ENCODE measurements around the gene PDE7B. TPM values are rescaled to one million over a fixed set of nuclear protein-coding genes. Genes with fewer than 3 reads are reported as not detected.

PDE7B gene
- total and polyA plus RNA-seq, 9 of the 15 experiments (the other 6 are each of a cell fraction or from before 2014, with no cell fraction given), result 0.01 TPM; not detected in 8

DNA sequence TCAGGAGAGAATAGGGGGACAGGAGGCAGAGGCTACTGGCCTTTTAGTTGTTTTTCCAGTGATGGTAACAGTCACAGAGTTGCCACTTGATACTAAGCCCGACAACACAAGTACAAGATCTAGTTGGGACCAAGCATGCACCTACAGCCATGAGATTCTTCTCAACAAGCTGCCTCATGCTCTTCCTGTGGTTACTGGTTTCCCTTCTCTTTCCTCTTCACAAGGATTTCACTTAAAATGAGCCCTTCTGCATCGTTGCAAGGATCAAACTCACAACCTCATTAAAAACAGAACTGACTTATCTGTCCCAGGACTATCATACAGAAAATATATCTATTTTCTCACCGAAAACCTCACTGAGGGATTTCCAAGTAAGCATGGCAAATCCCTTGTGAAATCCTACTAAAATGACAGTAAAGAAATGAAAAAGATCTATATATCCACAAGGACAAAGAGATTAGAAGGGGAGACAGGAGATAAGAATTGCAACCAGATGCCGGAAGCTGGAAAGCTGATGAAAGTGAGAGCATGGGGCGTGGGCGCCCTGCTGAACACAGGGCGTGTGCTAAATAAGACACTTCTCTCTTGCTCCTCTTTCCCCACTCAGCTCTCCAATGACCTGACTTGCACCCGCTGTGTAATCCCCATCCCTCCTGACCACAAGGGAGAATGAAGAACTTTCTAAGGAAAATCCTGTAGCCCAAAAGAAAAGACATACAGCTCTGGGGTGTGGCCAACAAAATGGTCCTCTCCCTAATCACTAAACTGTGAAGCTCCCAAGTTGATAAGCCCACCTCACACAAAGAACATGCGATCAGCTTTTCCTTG is 385.2 kb downstream of the PDE7B start (continued):
- no peak for TF ChIP-seq U2AF2 (optimal IDR thresholded peaks at IDR 0.05; ENCODE audit: low read depth, low read length)
- TF ChIP-seq, protein P1, sequence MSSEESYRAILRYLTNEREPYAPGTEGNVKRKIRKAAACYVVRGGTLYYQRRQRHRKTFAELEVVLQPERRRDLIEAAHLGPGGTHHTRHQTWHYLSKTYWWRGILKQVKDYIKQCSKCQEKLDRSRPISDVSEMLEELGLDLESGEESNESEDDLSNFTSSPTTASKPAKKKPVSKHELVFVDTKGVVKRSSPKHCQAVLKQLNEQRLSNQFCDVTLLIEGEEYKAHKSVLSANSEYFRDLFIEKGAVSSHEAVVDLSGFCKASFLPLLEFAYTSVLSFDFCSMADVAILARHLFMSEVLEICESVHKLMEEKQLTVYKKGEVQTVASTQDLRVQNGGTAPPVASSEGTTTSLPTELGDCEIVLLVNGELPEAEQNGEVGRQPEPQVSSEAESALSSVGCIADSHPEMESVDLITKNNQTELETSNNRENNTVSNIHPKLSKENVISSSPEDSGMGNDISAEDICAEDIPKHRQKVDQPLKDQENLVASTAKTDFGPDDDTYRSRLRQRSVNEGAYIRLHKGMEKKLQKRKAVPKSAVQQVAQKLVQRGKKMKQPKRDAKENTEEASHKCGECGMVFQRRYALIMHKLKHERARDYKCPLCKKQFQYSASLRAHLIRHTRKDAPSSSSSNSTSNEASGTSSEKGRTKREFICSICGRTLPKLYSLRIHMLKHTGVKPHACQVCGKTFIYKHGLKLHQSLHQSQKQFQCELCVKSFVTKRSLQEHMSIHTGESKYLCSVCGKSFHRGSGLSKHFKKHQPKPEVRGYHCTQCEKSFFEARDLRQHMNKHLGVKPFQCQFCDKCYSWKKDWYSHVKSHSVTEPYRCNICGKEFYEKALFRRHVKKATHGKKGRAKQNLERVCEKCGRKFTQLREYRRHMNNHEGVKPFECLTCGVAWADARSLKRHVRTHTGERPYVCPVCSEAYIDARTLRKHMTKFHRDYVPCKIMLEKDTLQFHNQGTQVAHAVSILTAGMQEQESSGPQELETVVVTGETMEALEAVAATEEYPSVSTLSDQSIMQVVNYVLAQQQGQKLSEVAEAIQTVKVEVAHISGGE (CRISPR knock-in tag; IDR thresholded peaks at IDR 0.05), result no peak
- TF ChIP-seq, protein P2, sequence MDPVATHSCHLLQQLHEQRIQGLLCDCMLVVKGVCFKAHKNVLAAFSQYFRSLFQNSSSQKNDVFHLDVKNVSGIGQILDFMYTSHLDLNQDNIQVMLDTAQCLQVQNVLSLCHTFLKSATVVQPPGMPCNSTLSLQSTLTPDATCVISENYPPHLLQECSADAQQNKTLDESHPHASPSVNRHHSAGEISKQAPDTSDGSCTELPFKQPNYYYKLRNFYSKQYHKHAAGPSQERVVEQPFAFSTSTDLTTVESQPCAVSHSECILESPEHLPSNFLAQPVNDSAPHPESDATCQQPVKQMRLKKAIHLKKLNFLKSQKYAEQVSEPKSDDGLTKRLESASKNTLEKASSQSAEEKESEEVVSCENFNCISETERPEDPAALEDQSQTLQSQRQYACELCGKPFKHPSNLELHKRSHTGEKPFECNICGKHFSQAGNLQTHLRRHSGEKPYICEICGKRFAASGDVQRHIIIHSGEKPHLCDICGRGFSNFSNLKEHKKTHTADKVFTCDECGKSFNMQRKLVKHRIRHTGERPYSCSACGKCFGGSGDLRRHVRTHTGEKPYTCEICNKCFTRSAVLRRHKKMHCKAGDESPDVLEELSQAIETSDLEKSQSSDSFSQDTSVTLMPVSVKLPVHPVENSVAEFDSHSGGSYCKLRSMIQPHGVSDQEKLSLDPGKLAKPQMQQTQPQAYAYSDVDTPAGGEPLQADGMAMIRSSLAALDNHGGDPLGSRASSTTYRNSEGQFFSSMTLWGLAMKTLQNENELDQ (CRISPR knock-in tag; IDR thresholded peaks at IDR 0.05; ENCODE audit: borderline replicate concordance), result no peak
- no peak for TF ChIP-seq NR2C2 (CRISPR knock-in tag; IDR thresholded peaks at IDR 0.05)
- TF ChIP-seq NR2C2 (tag; IDR thresholded peaks at IDR 0.05), result no peak; the same call in 1 of the 2 replicates
- TF ChIP-seq, protein P3, sequence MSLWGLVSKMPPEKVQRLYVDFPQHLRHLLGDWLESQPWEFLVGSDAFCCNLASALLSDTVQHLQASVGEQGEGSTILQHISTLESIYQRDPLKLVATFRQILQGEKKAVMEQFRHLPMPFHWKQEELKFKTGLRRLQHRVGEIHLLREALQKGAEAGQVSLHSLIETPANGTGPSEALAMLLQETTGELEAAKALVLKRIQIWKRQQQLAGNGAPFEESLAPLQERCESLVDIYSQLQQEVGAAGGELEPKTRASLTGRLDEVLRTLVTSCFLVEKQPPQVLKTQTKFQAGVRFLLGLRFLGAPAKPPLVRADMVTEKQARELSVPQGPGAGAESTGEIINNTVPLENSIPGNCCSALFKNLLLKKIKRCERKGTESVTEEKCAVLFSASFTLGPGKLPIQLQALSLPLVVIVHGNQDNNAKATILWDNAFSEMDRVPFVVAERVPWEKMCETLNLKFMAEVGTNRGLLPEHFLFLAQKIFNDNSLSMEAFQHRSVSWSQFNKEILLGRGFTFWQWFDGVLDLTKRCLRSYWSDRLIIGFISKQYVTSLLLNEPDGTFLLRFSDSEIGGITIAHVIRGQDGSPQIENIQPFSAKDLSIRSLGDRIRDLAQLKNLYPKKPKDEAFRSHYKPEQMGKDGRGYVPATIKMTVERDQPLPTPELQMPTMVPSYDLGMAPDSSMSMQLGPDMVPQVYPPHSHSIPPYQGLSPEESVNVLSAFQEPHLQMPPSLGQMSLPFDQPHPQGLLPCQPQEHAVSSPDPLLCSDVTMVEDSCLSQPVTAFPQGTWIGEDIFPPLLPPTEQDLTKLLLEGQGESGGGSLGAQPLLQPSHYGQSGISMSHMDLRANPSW (CRISPR knock-in tag; IDR thresholded peaks at IDR 0.05), result no peak
- no peak; the same call in 1 of the 2 replicates for TF ChIP-seq MEF2D (tag; conservative IDR thresholded peaks at IDR 0.05; ENCODE audit: low read depth)
- no peak for TF ChIP-seq E2F3 (CRISPR knock-in tag; IDR thresholded peaks at IDR 0.05)
- TF ChIP-seq, protein P4, sequence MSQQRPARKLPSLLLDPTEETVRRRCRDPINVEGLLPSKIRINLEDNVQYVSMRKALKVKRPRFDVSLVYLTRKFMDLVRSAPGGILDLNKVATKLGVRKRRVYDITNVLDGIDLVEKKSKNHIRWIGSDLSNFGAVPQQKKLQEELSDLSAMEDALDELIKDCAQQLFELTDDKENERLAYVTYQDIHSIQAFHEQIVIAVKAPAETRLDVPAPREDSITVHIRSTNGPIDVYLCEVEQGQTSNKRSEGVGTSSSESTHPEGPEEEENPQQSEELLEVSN (IDR thresholded peaks at IDR 0.05; ENCODE audit: borderline replicate concordance in 1 of 2, extremely low read depth in 1 of 2, insufficient read depth in 1 of 2, insufficient read length in 1 of 2, low read depth in 1 of 2, low read length in 1 of 2, poor library complexity in 1 of 2, severe bottlenecking in 1 of 2), result peak in 1 of 2 experiments; percentile 14
- TF ChIP-seq L3MBTL2 (IDR thresholded peaks at IDR 0.05), result peak; percentile 76
- no peak for TF ChIP-seq GABPB2 (CRISPR knock-in tag; conservative IDR thresholded peaks at IDR 0.05)
- TF ChIP-seq, protein P5, sequence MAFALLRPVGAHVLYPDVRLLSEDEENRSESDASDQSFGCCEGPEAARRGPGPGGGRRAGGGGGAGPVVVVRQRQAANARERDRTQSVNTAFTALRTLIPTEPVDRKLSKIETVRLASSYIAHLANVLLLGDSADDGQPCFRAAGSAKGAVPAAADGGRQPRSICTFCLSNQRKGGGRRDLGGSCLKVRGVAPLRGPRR (CRISPR knock-in tag; IDR thresholded peaks at IDR 0.05), result no peak
- TF ChIP-seq CBFA2T2 (conservative IDR thresholded peaks at IDR 0.05), result peak; percentile 83
- 0 out of 2 replicates have a peak, but pooled peaks have one; percentile 8 for TF ChIP-seq ZNF24 (IDR thresholded peaks at IDR 0.05)
- TF ChIP-seq NCOR1 (IDR thresholded peaks at IDR 0.05), result peak; percentile 85
- TF ChIP-seq RAD51 (IDR thresholded peaks at IDR 0.05; ENCODE audit: borderline replicate concordance, low read depth), result peak; percentile 42; the same call in 1 of the 2 replicates
